Measurements from ENCODE around the gene TSPY10. TPM values are rescaled to one million over a fixed set of nuclear protein-coding genes. Genes with fewer than 3 reads are reported as not detected.

Gene TSPY10, protein sequence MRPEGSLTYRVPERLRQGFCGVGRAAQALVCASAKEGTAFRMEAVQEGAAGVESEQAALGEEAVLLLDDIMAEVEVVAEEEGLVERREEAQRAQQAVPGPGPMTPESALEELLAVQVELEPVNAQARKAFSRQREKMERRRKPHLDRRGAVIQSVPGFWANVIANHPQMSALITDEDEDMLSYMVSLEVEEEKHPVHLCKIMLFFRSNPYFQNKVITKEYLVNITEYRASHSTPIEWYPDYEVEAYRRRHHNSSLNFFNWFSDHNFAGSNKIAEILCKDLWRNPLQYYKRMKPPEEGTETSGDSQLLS
- not detected in 5 replicates for total RNA-seq (2022; extraction: Qiagen RNA extraction)

DNA sequence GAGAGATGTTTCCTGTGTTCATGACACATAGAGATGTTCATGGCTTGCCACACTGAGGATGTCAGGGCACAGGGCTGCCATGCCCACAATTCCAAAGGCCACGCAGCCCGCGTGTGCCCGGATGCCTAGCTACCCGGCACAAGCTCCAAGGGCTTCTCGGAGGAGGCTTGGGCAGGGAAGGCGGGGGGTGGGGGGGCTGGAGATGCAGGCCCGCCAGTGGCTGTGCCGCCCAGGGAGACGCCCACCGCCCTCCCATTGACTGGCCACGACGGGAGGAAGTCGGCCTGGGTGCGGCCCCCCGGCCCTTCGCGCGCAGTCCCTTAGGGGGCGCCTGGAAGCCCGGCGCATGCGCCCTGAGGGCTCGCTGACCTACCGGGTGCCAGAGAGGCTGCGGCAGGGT, at the start of gene TSPY10:
TSS of gene TSPY10 (plus strand) at position 301 of the 400 bp plus-strand sequence. CDS start at position 347, 46 bp downstream.

DNA sequence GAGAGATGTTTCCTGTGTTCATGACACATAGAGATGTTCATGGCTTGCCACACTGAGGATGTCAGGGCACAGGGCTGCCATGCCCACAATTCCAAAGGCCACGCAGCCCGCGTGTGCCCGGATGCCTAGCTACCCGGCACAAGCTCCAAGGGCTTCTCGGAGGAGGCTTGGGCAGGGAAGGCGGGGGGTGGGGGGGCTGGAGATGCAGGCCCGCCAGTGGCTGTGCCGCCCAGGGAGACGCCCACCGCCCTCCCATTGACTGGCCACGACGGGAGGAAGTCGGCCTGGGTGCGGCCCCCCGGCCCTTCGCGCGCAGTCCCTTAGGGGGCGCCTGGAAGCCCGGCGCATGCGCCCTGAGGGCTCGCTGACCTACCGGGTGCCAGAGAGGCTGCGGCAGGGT, 40.7 kb upstream of the TSPY10 start, which contains the start of gene TSPY9:
TSS of gene TSPY9 (plus strand) at position 301 of the 400 bp plus-strand sequence. CDS start at position 347, 46 bp downstream.

Other genes with a start within 250 kb of the TSPY10 start
- gene TSPY4, start 190.4 kb upstream of the TSPY10 start, total RNA-seq (2022; extraction: Qiagen RNA extraction), result not detected in 5 replicates
- gene TSPY8, start 170.1 kb upstream of the TSPY10 start, total RNA-seq (2022; extraction: Qiagen RNA extraction), result not detected in 5 replicates
- gene TSPY3, start 129.5 kb upstream of the TSPY10 start, total RNA-seq (2022; extraction: Qiagen RNA extraction), result not detected in 5 replicates
- gene TSPY1, start 60.9 kb upstream of the TSPY10 start, total RNA-seq (2022; extraction: Qiagen RNA extraction), result not detected in 5 replicates
- gene TSPY9, start 40.6 kb upstream of the TSPY10 start, total RNA-seq (2022; extraction: Qiagen RNA extraction), result not detected in 5 replicates

Data from A549 treated with AZD2906 at 1 μM for 4 hours (cell line).